Measurements from ENCODE around the gene C1orf226. TPM values are rescaled to one million over a fixed set of nuclear protein-coding genes. Genes with fewer than 3 reads are reported as not detected.

Gene C1orf226
- total RNA-seq, 1 experiment from 2014 or later, result 7.7 TPM

- no peak for TF ChIP-seq ZFX (IDR thresholded peaks at IDR 0.05)
- no peak for TF ChIP-seq JUND (IDR thresholded peaks at IDR 0.05)
- no peak for TF ChIP-seq EGR1 (IDR thresholded peaks at IDR 0.05; ENCODE audit: low read depth)
- TF ChIP-seq TCF7L2 (IDR thresholded peaks at IDR 0.05; ENCODE audit: borderline replicate concordance, extremely low read depth, insufficient read depth, insufficient read length), result no peak
- TF ChIP-seq EZH2phosphoT487 (IDR thresholded peaks at IDR 0.05; ENCODE audit: borderline replicate concordance), result no peak
- TF ChIP-seq ELF1 (IDR thresholded peaks at IDR 0.05; ENCODE audit: borderline replicate concordance, low read depth), result no peak
These were observed 34.2 kb upstream of the C1orf226 start (continued) for GRCh38 chr1:162347281-162347680.

GRCh38 chr1:162349635-162350330 is 31.7 kb upstream of the C1orf226 start:
- Histone ChIP-seq H3K4me2 (ENCODE audit: low read length) (peak overlapping the region; percentile 52), H3K4me1 (ENCODE audit: control insufficient read depth in 1 of 2, insufficient read depth in 2 of 2, low read length in 2 of 2) (peaks cover 23 to 36% of the 10 kb centered on the region in 2 experiments), H3K9me2 (ENCODE audit: insufficient read depth) (no peaks in the 10 kb centered on the region), H4K20me1 (ENCODE audit: insufficient read depth) (no peaks in the 10 kb centered on the region), H3K4me3 (replicated peaks in 1 of 2; ENCODE audit: low read depth in 1 of 2, low read length in 2 of 2) (0 out of 4 replicates have a peak overlapping the region, but pooled peaks of 1 of the 2 experiments have one; percentile 15), H3K9ac (ENCODE audit: low read length) (peak overlapping the region; percentile 5; the same call in 1 of the 2 replicates), H3K27ac (ENCODE audit: low read depth, low read length) (peak overlapping the region; percentile 72), H3K79me2 (ENCODE audit: insufficient read depth, low read length) (no peaks in the 10 kb centered on the region), H2AFZ (ENCODE audit: low read depth, low read length, poor library complexity, severe bottlenecking) (no peak overlapping the region), H3K36me3 (ENCODE audit: control insufficient read depth in 1 of 2, insufficient read depth in 2 of 2, low read length in 2 of 2) (no peaks in the 10 kb centered on the region), H3K9me3 (ENCODE audit: control insufficient read depth in 1 of 2, insufficient read depth in 1 of 2, low read depth in 1 of 2, low read length in 2 of 2) (no peaks in the 10 kb centered on the region), H3K27me3 (ENCODE audit: insufficient read depth, low read length) (no peaks in the 10 kb centered on the region)
- ChIA-PET POLR2A (no interaction called here), CTCF (interaction anchor here (1.1 to 1.6 kb wide), 2 partner anchors 8 to 294 kb away, joined by 5 to 8 read pairs; no protein-coding TSS in a partner anchor), RAD21 (ENCODE audit: low non-redundant PET in 1 of 2, low total read pairs in 2 of 2, uncharacterized antibody in 2 of 2, unreplicated experiment in 2 of 2) (no interaction called here)
- ATAC-seq (peak; percentile 71), DNase-seq (ENCODE audit: low read depth, low spot score) (peak; percentile 35)
- intact Hi-C loops (cut with micrococcal nuclease), result loop anchor here (10.0 kb wide), 3 partner anchors 145 to 265 kb away; partner anchors contain the start of genes UAP1 and UHMK1
- TF ChIP-seq CEBPB (IDR thresholded peaks at IDR 0.05; ENCODE audit: low read depth) (peak; percentile 52; the same call in 1 of the 2 replicates), POLR2AphosphoS5 (IDR thresholded peaks at IDR 0.05; ENCODE audit: low read depth, low read length) (no peak), EGR1 (IDR thresholded peaks at IDR 0.05; ENCODE audit: low read depth) (no peak), SP1 (IDR thresholded peaks at IDR 0.05; ENCODE audit: low read depth) (peak; percentile 63; the same call in 1 of the 2 replicates), MAX (IDR thresholded peaks at IDR 0.05) (peak; percentile 63; the same call in 1 of the 2 replicates), FOSL1 (IDR thresholded peaks at IDR 0.05; ENCODE audit: low read depth) (peak; percentile 64), YY1 (IDR thresholded peaks at IDR 0.05; ENCODE audit: extremely low read depth, insufficient replicate concordance, low read depth, low read length) (no peak), ATF3 (IDR thresholded peaks at IDR 0.05) (no peak), REST (IDR thresholded peaks at IDR 0.05; ENCODE audit: low read depth) (no peak), JUND (IDR thresholded peaks at IDR 0.05) (peak; percentile 67), CTCF (IDR thresholded peaks at IDR 0.05 in 2 of 3, conservative IDR thresholded peaks at IDR 0.05 in 1 of 3; ENCODE audit: borderline replicate concordance in 1 of 3, insufficient read depth in 1 of 3, low read depth in 2 of 3, low read length in 2 of 3) (no peak)
- no TSS peak for BruUV-seq (replicated peaks)

All from HCT116 (cell line).